SK-N-SH (cell line): ENCODE results near the gene DNMBP. TPM values are rescaled to one million over a fixed set of nuclear protein-coding genes. Genes with fewer than 3 reads are reported as not detected.

ENCODE experiments used
- CTCF ChIA-PET: fragments of 300-600, 350-600 bp; formaldehyde crosslinking; extraction: SDS; loops from one replicate; lab custom pipeline; 2021; lab: Yijun Ruan, JAX
- POLR2A ChIA-PET: fragments of 350-600 bp; sonication (Branson Sonifier 250); formaldehyde crosslinking; extraction: SDS; loops from one replicate; lab custom pipeline; 2020; ENCODE audit warnings: antibody characterized with exemption, inconsistent platforms; lab: Yijun Ruan, JAX
- DNase-seq: peaks from one replicate; pipeline ENCODE4 v3.0.0; 2012
- H2AFZ ChIP-seq: fragments of 200-600 bp; sonication (generic); 2 replicates; pipeline ENCODE4 v1.8.1; 2016; ENCODE audit warnings: antibody characterized with exemption, mild to moderate bottlenecking, low read depth
- H3F3A ChIP-seq: fragments of 200-600 bp; sonication (generic); replicated peaks from 2 replicates; pipeline ENCODE3; 2016; ENCODE audit warnings: antibody characterized with exemption, mild to moderate bottlenecking; ENCODE audit not compliant: insufficient read depth
- H3K27ac ChIP-seq, 2 experiments: fragments of 200-500 bp in 1 of 2; fragments of 200-600 bp in 1 of 2; sonication (Bioruptor generic) in 1 of 2; sonication (generic), shearing (Covaris generic) in 1 of 2; 2 replicates each; pipeline versions ENCODE4 v1.5.1 to v1.6.1; 2014 to 2016; ENCODE audit warnings: low read depth in 2 of 2, inconsistent platforms in 1 of 2, low read length in 1 of 2, mild to moderate bottlenecking in 1 of 2, mixed read lengths in 1 of 2
- H3K27me3 ChIP-seq: fragments of 200-600 bp; sonication (generic), shearing (Covaris generic); 2 replicates; pipeline ENCODE4 v1.6.1; 2016; ENCODE audit warnings: mixed run types; ENCODE audit not compliant: insufficient read depth
- H3K36me3 ChIP-seq, 2 experiments: fragments of 200-500 bp in 1 of 2; fragments of 200-600 bp in 1 of 2; sonication (Bioruptor generic) in 1 of 2; sonication (generic) in 1 of 2; replicated peaks in 1 of 2; 2 replicates each; pipeline versions ENCODE3 to v1.5.1; 2014 to 2016; ENCODE audit warnings: low read length in 1 of 2, mild to moderate bottlenecking in 1 of 2; ENCODE audit not compliant: insufficient read depth in 2 of 2, control insufficient read depth in 1 of 2
- H3K4me1 ChIP-seq, 2 experiments: fragments of 200-500 bp in 1 of 2; fragments of 200-600 bp in 1 of 2; sonication (Bioruptor generic) in 1 of 2; sonication (generic), shearing (Covaris generic) in 1 of 2; 2 replicates each; pipeline versions ENCODE4 v1.5.1 to v1.6.1; 2014 to 2016; ENCODE audit warnings: low read depth in 1 of 2, low read length in 1 of 2, mixed run types in 1 of 2; ENCODE audit not compliant: insufficient read depth in 2 of 2, control insufficient read depth in 1 of 2
- H3K4me2 ChIP-seq: fragments of 200-600 bp; sonication (generic), shearing (Covaris generic); 2 replicates; pipeline ENCODE4 v1.6.1; 2017; ENCODE audit warnings: mixed run types
- H3K4me3 ChIP-seq, 2 experiments: fragments of 200-500 bp in 1 of 2; fragments of 200-600 bp in 1 of 2; sonication (Bioruptor generic) in 1 of 2; sonication (generic), shearing (Covaris generic) in 1 of 2; 2 replicates each; pipeline versions ENCODE4 v1.5.1 to v1.8.1; 2014 to 2016; ENCODE audit warnings: low read depth in 2 of 2, inconsistent platforms in 1 of 2, low read length in 1 of 2, mild to moderate bottlenecking in 1 of 2, mixed read lengths in 1 of 2, moderate library complexity in 1 of 2
- H3K79me2 ChIP-seq: fragments of 200-600 bp; sonication (generic); 2 replicates; pipeline ENCODE4 v1.8.1; 2017; ENCODE audit warnings: mild to moderate bottlenecking; ENCODE audit not compliant: insufficient read depth
- H3K9ac ChIP-seq: fragments of 200-600 bp; sonication (generic); 2 replicates; pipeline ENCODE4 v1.6.1; 2017; ENCODE audit warnings: mixed run types
- H3K9me2 ChIP-seq: fragments of 200-600 bp; sonication (generic); 2 replicates; pipeline ENCODE4 v1.6.1; 2017; ENCODE audit warnings: mixed run types
- H3K9me3 ChIP-seq: fragments of 200-600 bp; sonication (generic); 2 replicates; pipeline ENCODE4 v1.6.1; 2017; ENCODE audit warnings: mixed run types, mild to moderate bottlenecking, moderate library complexity
- H4K20me1 ChIP-seq: fragments of 200-600 bp; sonication (generic); 2 replicates; pipeline ENCODE4 v1.6.1; 2017; ENCODE audit warnings: mild to moderate bottlenecking, mixed run types; ENCODE audit not compliant: insufficient read depth
- ELF1 ChIP-seq: IDR thresholded peaks from 2 replicates; pipeline ENCODE4 v1.4.0; 2012
- FOXM1 ChIP-seq: IDR thresholded peaks from 2 replicates; pipeline ENCODE4 v1.4.0; 2012; ENCODE audit warnings: low read depth, mild to moderate bottlenecking
- GABPA ChIP-seq: IDR thresholded peaks from 2 replicates; pipeline ENCODE4 v1.4.0; 2012; ENCODE audit warnings: low read depth, mild to moderate bottlenecking
- MXI1 ChIP-seq: IDR thresholded peaks from 2 replicates; pipeline ENCODE4 v1.6.1; 2012; ENCODE audit warnings: mild to moderate bottlenecking, low read depth, low read length, improper control_type of control experiment
- RAD21 ChIP-seq: IDR thresholded peaks from 2 replicates; pipeline ENCODE4 v1.6.1; 2012; ENCODE audit warnings: mild to moderate bottlenecking, low read length
- RFX5 ChIP-seq: IDR thresholded peaks from 2 replicates; pipeline ENCODE4 v1.6.1; 2012; ENCODE audit warnings: mild to moderate bottlenecking, improper control_type of control experiment, low read length
- TCF12 ChIP-seq: IDR thresholded peaks from 2 replicates; pipeline ENCODE4 v1.4.0; 2012
- TEAD4 ChIP-seq: IDR thresholded peaks from 2 replicates; pipeline ENCODE4 v1.4.0; 2012; ENCODE audit warnings: mild to moderate bottlenecking, borderline replicate concordance; ENCODE audit not compliant: insufficient read depth
- YY1 ChIP-seq: IDR thresholded peaks from 2 replicates; pipeline ENCODE4 v1.4.0; 2012; ENCODE audit warnings: low read depth, mild to moderate bottlenecking
- WGBS: methylation state at CpG from one replicate; pipeline ENCODE4 v1.1.6; 2017; ENCODE audit warnings: low lambda C conversion rate; 5-methylcytosine and 5-hydroxymethylcytosine counted together
- polyA plus RNA-seq, 3 experiments: library from polyadenylated mRNA; depleted of rRNA; stranded (reverse); fragments of >200 nt; gene quantifications; 2 replicates each; pipeline ENCODE4 v1.2.3, GENCODE V29; 2012
- TF ChIP-seq, protein P1 (sequence below): IDR thresholded peaks from 2 replicates; pipeline ENCODE4 v1.4.0; 2012; ENCODE audit warnings: low read depth
- TF ChIP-seq, protein P2 (sequence below): fragments of 150-350 bp; IDR thresholded peaks from 2 replicates; pipeline ENCODE4 v1.6.1; 2016; ENCODE audit warnings: mild to moderate bottlenecking, low read depth, low read length
- TF ChIP-seq, protein P3 (sequence below): IDR thresholded peaks from 2 replicates; pipeline ENCODE4 v1.6.1; 2012; ENCODE audit warnings: mild to moderate bottlenecking, low read depth, low read length, moderate library complexity

Gene DNMBP
- polyA plus RNA-seq, 1 of the 3 experiments (the other 2 are of a cell fraction), result 40.2 TPM

DNA sequence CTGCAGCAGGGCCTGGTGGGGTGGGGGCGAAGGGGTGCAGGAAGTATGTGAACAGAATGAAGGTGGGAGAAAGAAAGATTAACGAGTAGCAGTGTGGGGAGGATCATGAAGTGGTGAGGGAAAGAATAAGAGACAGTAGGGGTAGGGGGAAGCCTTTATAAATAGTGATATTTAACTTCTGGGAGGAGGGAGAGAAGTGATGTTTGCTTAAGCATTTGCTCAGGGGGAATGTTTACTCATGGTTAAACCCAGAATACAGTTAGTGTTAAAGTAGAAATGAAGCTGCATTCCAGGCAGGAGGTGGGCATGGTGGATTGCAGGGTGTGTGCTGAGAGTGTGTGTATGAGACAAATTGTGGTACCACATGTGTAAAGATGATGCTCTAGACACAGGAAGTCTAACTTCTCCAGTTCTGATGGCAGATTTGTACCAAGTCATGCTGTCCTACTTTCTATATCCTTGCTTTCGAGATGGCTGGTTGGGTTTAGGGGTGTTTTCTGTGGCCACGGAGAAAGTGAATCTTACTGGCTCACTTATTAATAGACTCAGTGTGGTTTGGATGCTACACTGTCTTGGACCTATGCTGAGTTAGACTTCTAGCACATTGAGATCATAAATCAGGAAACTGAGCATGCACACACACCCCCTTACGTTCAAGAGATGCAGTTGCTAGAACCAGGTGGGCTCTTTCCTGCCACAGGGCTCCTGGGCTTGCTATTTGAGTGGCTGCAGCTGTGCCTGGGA lies 10.6 kb upstream of the DNMBP start:
- Histone ChIP-seq H3K27ac (no peak overlapping the region), H4K20me1 (no peaks in the 10 kb centered on the region), H3K27me3 (no peaks in the 10 kb centered on the region), H3F3A (no peaks in the 10 kb centered on the region), H3K4me3 (no peak overlapping the region)
- DNase-seq, result no peak
- TF ChIP-seq, protein P1, sequence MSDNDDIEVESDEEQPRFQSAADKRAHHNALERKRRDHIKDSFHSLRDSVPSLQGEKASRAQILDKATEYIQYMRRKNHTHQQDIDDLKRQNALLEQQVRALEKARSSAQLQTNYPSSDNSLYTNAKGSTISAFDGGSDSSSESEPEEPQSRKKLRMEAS, result no peak
- no peak for TF ChIP-seq TEAD4
- TF ChIP-seq ELF1, result no peak
- no peak for TF ChIP-seq GABPA
- TF ChIP-seq, protein P2, sequence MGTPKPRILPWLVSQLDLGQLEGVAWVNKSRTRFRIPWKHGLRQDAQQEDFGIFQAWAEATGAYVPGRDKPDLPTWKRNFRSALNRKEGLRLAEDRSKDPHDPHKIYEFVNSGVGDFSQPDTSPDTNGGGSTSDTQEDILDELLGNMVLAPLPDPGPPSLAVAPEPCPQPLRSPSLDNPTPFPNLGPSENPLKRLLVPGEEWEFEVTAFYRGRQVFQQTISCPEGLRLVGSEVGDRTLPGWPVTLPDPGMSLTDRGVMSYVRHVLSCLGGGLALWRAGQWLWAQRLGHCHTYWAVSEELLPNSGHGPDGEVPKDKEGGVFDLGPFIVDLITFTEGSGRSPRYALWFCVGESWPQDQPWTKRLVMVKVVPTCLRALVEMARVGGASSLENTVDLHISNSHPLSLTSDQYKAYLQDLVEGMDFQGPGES, result no peak
- TF ChIP-seq YY1, result no peak
- TF ChIP-seq, all 33 proteins: peak for 0
- H2AFZ ChIP-seq, result no peak overlapping the region
- H3K79me2 ChIP-seq, result no peaks in the 10 kb centered on the region
- H3K36me3 ChIP-seq, result no peaks in the 10 kb centered on the region
- no peak overlapping the region for H3K9ac ChIP-seq
- H3K9me2 ChIP-seq, result no peaks in the 10 kb centered on the region
- WGBS, result 78% methylated on average over 5 of the region's 5 CpGs
- peaks cover 0 to 5% of the 10 kb centered on the region in 2 experiments; a peak in 1 of 4 replicates for H3K4me1 ChIP-seq
- H3K4me2 ChIP-seq, result no peak overlapping the region
- H3K9me3 ChIP-seq, result no peaks in the 10 kb centered on the region
- ChIA-PET CTCF (interaction anchor here (1.1 to 3.7 kb wide), 3 partner anchors 10 to 175 kb away, joined by 5 to 25 read pairs (median 14); partner anchors contain the start of gene DNMBP), POLR2A (no interaction called here)

DNA sequence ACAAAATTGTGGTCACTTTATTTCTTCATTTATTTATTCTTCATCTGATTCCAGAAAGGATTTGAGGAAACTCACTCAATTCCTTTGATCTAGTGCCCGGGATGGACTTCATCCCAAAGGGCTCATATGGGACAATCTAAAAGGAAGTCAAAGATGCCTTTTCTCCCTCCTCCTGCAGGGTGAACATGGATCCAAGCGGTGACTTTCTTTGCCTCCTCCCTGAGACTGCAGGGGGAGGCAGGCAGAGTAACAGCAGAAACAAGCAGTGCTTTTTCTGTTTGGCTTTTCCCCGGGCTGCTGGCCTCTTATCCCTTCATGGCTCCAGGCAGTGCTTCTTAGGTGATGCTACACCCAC lies 10.0 kb upstream of the DNMBP start:
- no peak overlapping the region for H3K4me2 ChIP-seq
- CTCF ChIA-PET, result interaction anchor here (1.9 to 3.7 kb wide), 3 partner anchors 10 to 69 kb away, joined by 4 to 25 read pairs (median 15); partner anchors contain the start of gene DNMBP
- no peak for DNase-seq
- TF ChIP-seq RAD21 (no peak), MXI1 (no peak), YY1 (no peak), FOXM1 (no peak), TCF12 (no peak), RFX5 (no peak)
- TF ChIP-seq, protein P1, result no peak
- TF ChIP-seq, protein P3, sequence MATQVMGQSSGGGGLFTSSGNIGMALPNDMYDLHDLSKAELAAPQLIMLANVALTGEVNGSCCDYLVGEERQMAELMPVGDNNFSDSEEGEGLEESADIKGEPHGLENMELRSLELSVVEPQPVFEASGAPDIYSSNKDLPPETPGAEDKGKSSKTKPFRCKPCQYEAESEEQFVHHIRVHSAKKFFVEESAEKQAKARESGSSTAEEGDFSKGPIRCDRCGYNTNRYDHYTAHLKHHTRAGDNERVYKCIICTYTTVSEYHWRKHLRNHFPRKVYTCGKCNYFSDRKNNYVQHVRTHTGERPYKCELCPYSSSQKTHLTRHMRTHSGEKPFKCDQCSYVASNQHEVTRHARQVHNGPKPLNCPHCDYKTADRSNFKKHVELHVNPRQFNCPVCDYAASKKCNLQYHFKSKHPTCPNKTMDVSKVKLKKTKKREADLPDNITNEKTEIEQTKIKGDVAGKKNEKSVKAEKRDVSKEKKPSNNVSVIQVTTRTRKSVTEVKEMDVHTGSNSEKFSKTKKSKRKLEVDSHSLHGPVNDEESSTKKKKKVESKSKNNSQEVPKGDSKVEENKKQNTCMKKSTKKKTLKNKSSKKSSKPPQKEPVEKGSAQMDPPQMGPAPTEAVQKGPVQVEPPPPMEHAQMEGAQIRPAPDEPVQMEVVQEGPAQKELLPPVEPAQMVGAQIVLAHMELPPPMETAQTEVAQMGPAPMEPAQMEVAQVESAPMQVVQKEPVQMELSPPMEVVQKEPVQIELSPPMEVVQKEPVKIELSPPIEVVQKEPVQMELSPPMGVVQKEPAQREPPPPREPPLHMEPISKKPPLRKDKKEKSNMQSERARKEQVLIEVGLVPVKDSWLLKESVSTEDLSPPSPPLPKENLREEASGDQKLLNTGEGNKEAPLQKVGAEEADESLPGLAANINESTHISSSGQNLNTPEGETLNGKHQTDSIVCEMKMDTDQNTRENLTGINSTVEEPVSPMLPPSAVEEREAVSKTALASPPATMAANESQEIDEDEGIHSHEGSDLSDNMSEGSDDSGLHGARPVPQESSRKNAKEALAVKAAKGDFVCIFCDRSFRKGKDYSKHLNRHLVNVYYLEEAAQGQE, result no peak
- no peak overlapping the region for H3K27ac ChIP-seq
- H2AFZ ChIP-seq, result no peak overlapping the region
- H3K9ac ChIP-seq, result no peak overlapping the region
- H3K79me2 ChIP-seq, result no peaks in the 10 kb centered on the region
- WGBS, result 60% methylated on average over 3 of the region's 3 CpGs
- no peaks in the 10 kb centered on the region for H3K9me2 ChIP-seq
- H3K27me3 ChIP-seq, result no peaks in the 10 kb centered on the region
- H3F3A ChIP-seq, result no peaks in the 10 kb centered on the region
- peaks cover 0 to 5% of the 10 kb centered on the region in 2 experiments; a peak in 1 of 4 replicates for H3K4me1 ChIP-seq
- POLR2A ChIA-PET, result no interaction called here
- H3K36me3 ChIP-seq, result no peaks in the 10 kb centered on the region
- no peaks in the 10 kb centered on the region for H4K20me1 ChIP-seq
- H3K4me3 ChIP-seq, result no peak overlapping the region
- no peaks in the 10 kb centered on the region for H3K9me3 ChIP-seq
